ENCODE measurements around the gene ATP10A.

ATP10A gene

DNA sequence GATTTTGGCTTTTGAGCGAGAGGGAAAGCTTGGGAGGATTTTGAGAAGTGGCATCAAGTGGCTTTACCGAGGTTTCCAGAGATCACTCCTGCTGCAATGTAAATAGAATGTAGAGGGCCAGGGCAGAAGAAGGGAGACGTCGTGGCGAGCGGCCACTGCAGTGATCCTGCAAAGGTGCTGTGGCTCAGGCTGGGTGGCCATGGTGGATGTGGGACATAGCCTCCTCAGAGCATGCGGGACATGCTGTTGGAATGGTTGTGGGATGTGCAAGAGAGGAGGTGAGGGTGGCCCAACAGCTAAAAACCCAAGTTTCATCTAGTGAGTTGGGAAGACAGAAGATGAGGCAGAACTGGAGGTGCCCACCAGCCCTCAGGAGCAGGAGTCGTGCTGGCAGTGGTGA lies 3.1 kb upstream of the ATP10A start:
- Histone ChIP-seq H3K36me3 (ENCODE audit: insufficient read depth) (no peaks in the 10 kb centered on the region), H2AFZ (ENCODE audit: low read depth) (no peak overlapping the region), H3K4me1 (ENCODE audit: low read depth, poor library complexity, severe bottlenecking) (no peaks in the 10 kb centered on the region), H3K79me2 (ENCODE audit: insufficient read depth, low read depth) (no peaks in the 10 kb centered on the region), H3K27ac (no peak overlapping the region), H3K27me3 (ENCODE audit: insufficient read depth, low read depth) (no peaks in the 10 kb centered on the region), H3K4me3 (IDR thresholded peaks at IDR 0.05; ENCODE audit: insufficient read depth, low read depth, low read length) (no peak overlapping the region), H3K9ac (no peak overlapping the region), H3K4me2 (no peak overlapping the region), H4K20me1 (ENCODE audit: insufficient read depth) (no peaks in the 10 kb centered on the region)
- no peak for TF ChIP-seq CTCF (conservative IDR thresholded peaks at IDR 0.05; ENCODE audit: low read depth, low read length)

- Histone ChIP-seq H2AFZ (ENCODE audit: low read depth) (no peak overlapping the region), H3K4me3 (IDR thresholded peaks at IDR 0.05; ENCODE audit: insufficient read depth, low read depth, low read length) (no peak overlapping the region), H3K27me3 (ENCODE audit: insufficient read depth, low read depth) (no peaks in the 10 kb centered on the region)
Measured at GRCh38 chr15:25864966-25865365, 1.8 kb upstream of the ATP10A start.

DNA sequence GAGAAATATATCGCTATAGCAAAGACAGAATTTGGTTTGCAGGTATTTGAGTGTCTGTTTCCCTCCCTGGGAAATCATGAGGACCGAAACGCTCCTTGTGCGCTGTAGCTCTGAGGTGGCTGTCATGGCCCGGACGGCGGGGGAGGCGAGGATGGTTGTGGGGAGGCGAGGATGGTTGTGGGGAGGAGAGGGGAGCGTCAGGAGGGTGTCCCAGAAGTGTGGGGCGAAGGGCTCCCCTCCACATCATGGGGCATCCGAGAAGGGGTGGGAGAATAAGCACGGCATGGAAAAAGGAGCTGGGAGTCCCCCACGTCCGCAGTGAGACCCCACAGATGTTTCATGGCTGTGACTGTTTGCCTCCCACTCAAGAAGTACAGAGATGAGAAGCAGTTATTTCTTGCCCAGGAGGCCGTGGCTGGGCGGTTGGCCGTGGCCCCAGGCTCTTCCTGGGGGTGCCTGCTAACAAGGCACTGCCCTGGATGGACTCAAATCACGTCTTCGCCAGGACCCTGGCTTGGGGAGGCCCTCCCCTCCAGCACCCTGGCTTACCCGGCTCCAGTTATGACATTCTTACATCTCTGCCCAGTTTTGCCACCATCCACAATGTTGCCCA lies 947 bp upstream of the ATP10A start:
- H3K27me3 ChIP-seq (ENCODE audit: insufficient read depth, low read depth), result no peaks in the 10 kb centered on the region
- H3K4me1 ChIP-seq (ENCODE audit: low read depth, poor library complexity, severe bottlenecking), result no peaks in the 10 kb centered on the region
- no peaks in the 10 kb centered on the region for H3K79me2 ChIP-seq (ENCODE audit: insufficient read depth, low read depth)
- no peak overlapping the region for H3K4me3 ChIP-seq (IDR thresholded peaks at IDR 0.05; ENCODE audit: insufficient read depth, low read depth, low read length)
- no peak overlapping the region for H3K9ac ChIP-seq
- TF ChIP-seq CTCF (conservative IDR thresholded peaks at IDR 0.05; ENCODE audit: low read depth, low read length), result no peak
- no peaks in the 10 kb centered on the region for H4K20me1 ChIP-seq (ENCODE audit: insufficient read depth)
- H3K4me2 ChIP-seq, result no peak overlapping the region
- no peak overlapping the region for H3K27ac ChIP-seq
- H3K36me3 ChIP-seq (ENCODE audit: insufficient read depth), result no peaks in the 10 kb centered on the region
- H2AFZ ChIP-seq (ENCODE audit: low read depth), result no peak overlapping the region

More at GRCh38 chr15:25864966-25865365, 1.8 kb upstream of the ATP10A start:
- no peak overlapping the region for H3K27ac ChIP-seq
- no peak overlapping the region for H3K9ac ChIP-seq
- no peaks in the 10 kb centered on the region for H3K36me3 ChIP-seq (ENCODE audit: insufficient read depth)
- H3K4me2 ChIP-seq, result no peak overlapping the region
- TF ChIP-seq CTCF (conservative IDR thresholded peaks at IDR 0.05; ENCODE audit: low read depth, low read length), result no peak
- no peaks in the 10 kb centered on the region for H3K4me1 ChIP-seq (ENCODE audit: low read depth, poor library complexity, severe bottlenecking)
- H4K20me1 ChIP-seq (ENCODE audit: insufficient read depth), result no peaks in the 10 kb centered on the region
- H3K79me2 ChIP-seq (ENCODE audit: insufficient read depth, low read depth), result no peaks in the 10 kb centered on the region

DNA sequence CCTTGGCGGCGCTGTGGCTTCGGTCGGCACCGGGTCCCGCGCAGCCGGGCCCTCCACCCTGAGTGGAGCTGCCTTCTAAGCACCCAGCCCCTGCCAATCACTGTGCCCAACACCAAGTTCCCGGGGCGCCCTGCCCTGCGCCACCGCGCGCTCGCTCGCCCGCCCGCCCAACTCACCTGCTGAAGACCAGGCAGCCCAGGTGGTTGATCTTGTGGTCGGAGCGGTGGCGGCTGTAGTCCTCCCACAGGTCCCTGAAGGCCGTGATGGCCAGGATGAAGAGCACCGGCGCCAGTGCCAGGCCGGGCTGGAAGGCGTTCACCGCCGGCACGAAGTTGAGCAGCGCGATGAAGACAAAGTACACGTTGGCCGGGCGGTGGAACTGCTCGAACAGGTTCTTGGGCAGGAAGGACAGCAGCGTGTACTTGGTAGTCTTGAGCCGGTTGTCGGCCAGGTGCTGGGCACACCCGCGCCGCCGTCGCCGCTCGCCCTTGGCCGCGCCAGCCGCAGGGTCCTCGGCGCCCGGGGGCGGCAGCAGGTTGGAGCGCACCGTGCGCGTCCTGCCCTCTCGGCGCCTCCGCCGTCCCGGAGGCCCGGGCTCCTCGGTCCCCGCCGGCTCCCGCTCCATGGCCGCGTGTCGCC lies 536 bp downstream of the ATP10A start:
- no peak overlapping the region for H3K27ac ChIP-seq
- H2AFZ ChIP-seq (ENCODE audit: low read depth), result no peak overlapping the region
- H3K36me3 ChIP-seq (ENCODE audit: insufficient read depth), result no peaks in the 10 kb centered on the region
- H3K4me2 ChIP-seq, result no peak overlapping the region
- no peak overlapping the region for H3K9ac ChIP-seq
- no peaks in the 10 kb centered on the region for H4K20me1 ChIP-seq (ENCODE audit: insufficient read depth)
- H3K4me1 ChIP-seq (ENCODE audit: low read depth, poor library complexity, severe bottlenecking), result no peaks in the 10 kb centered on the region
- no peak for TF ChIP-seq CTCF (conservative IDR thresholded peaks at IDR 0.05; ENCODE audit: low read depth, low read length)
- H3K27me3 ChIP-seq (ENCODE audit: insufficient read depth, low read depth), result no peaks in the 10 kb centered on the region
- no peaks in the 10 kb centered on the region for H3K79me2 ChIP-seq (ENCODE audit: insufficient read depth, low read depth)
- H3K4me3 ChIP-seq (IDR thresholded peaks at IDR 0.05; ENCODE audit: insufficient read depth, low read depth, low read length), result no peak overlapping the region
